OCI-LY7 (cell line): ENCODE measurements around the gene PEDS1. TPM values are rescaled to one million over a fixed set of nuclear protein-coding genes. Genes with fewer than 3 reads are reported as not detected.

Source experiments
- BruUV-seq: library from RNA; stranded (reverse); fragments of 400-500 nt; replicated peaks from 2 replicates; lab custom pipeline; 2021; lab: Mats Ljungman, UMichigan
- CTCF ChIA-PET: fragments of 300-600 bp; sonication (Branson Sonifier 250); formaldehyde crosslinking; loops from one replicate; lab custom pipeline; 2022; ENCODE audit warnings: antibody characterized with exemption; ENCODE audit not compliant: unreplicated experiment; lab: Charles Lee
- POLR2A ChIA-PET: fragments of 300-600 bp; sonication (Branson Sonifier 250); formaldehyde crosslinking; loops from one replicate; lab custom pipeline; 2022; ENCODE audit warnings: antibody characterized with exemption; lab: Charles Lee
- DNase-seq: peaks from one replicate; pipeline ENCODE4 v3.0.0-alpha.2; 2015; ENCODE audit warnings: low spot score
- H2AFZ ChIP-seq: fragments of 200-600 bp; sonication (generic), shearing (Covaris generic); 2 replicates; pipeline ENCODE4 v1.6.1; 2014; ENCODE audit warnings: mild to moderate bottlenecking, antibody characterized with exemption, low read length, moderate library complexity
- H3K27ac ChIP-seq: fragments of 200-600 bp; sonication (generic); 2 replicates; pipeline ENCODE4 v1.5.1; 2014; ENCODE audit warnings: mixed run types, low read depth, mild to moderate bottlenecking, moderate library complexity, low read length, inconsistent platforms; ENCODE audit not compliant: poor library complexity, severe bottlenecking
- H3K36me3 ChIP-seq: fragments of 200-600 bp; sonication (generic); 2 replicates; pipeline ENCODE4 v1.6.1; 2014; ENCODE audit warnings: mild to moderate bottlenecking, antibody characterized with exemption, low read length, moderate library complexity, mixed read lengths; ENCODE audit not compliant: insufficient read depth
- H3K4me1 ChIP-seq: fragments of 200-600 bp; sonication (generic); 2 replicates; pipeline ENCODE4 v1.5.1; 2014; ENCODE audit warnings: mild to moderate bottlenecking, low read length; ENCODE audit not compliant: insufficient read depth, poor library complexity, severe bottlenecking
- H3K4me2 ChIP-seq: fragments of 200-600 bp; sonication (generic); 2 replicates; pipeline ENCODE4 v1.6.1; 2014; ENCODE audit warnings: mild to moderate bottlenecking, low read length
- H3K4me3 ChIP-seq: fragments of 200-600 bp; sonication (generic); 2 replicates; pipeline ENCODE4 v1.5.1; 2014; ENCODE audit warnings: mild to moderate bottlenecking, low read depth, low read length; ENCODE audit not compliant: poor library complexity, severe bottlenecking
- H3K79me2 ChIP-seq: fragments of 200-600 bp; sonication (generic); 2 replicates; pipeline ENCODE4 v1.6.1; 2016; ENCODE audit warnings: low read depth, mild to moderate bottlenecking, low read length, moderate library complexity, mixed read lengths; ENCODE audit not compliant: insufficient read depth
- H3K9me2 ChIP-seq: fragments of 200-600 bp; sonication (generic); 2 replicates; pipeline ENCODE4 v1.6.1; 2016; ENCODE audit warnings: mild to moderate bottlenecking, low read length, mixed read lengths; ENCODE audit not compliant: insufficient read depth
- H3K9me3 ChIP-seq: fragments of 200-600 bp; sonication (generic); 2 replicates; pipeline ENCODE4 v1.6.1; 2014; ENCODE audit warnings: mild to moderate bottlenecking, mixed run types, low read length, mixed read lengths
- H4K20me1 ChIP-seq: fragments of 200-600 bp; sonication (generic); 2 replicates; pipeline ENCODE4 v1.6.1; 2014; ENCODE audit warnings: mild to moderate bottlenecking, antibody characterized with exemption, low read length, moderate library complexity, mixed read lengths; ENCODE audit not compliant: insufficient read depth
- EZH2phosphoT487 ChIP-seq: fragments of 200-600 bp; sonication (generic); IDR thresholded peaks from 2 replicates; pipeline ENCODE4 v1.6.1; 2018; ENCODE audit warnings: low read depth, borderline replicate concordance, mild to moderate bottlenecking, mixed run types, antibody characterized with exemption, low read length, moderate library complexity, mixed read lengths
- intact Hi-C: fragments of 100-400 bp; cut with micrococcal nuclease; formaldehyde crosslinking; loops from one replicate; pipeline ENCODE4 v1.10.0; 2022; ENCODE audit not compliant: unreplicated experiment
- total RNA-seq, 2 experiments: library from RNA; depleted of rRNA in 1 of 2; stranded (reverse); fragments of >200 nt in 1 of 2; shearing (Covaris generic) in 1 of 2; gene quantifications; 2 replicates each; pipeline ENCODE4 v1.2.3, GENCODE V29; 2014 to 2022
- TF ChIP-seq, protein P1 (sequence below): fragments of 200-600 bp; sonication (generic); conservative IDR thresholded peaks from 2 replicates; pipeline ENCODE4 v1.5.1; 2014; ENCODE audit warnings: mild to moderate bottlenecking, antibody characterized with exemption, low read length, moderate library complexity, mixed read lengths

PEDS1 gene
- total RNA-seq, 2 experiments from 2014 or later: 22.0 to 25.9 TPM

DNA sequence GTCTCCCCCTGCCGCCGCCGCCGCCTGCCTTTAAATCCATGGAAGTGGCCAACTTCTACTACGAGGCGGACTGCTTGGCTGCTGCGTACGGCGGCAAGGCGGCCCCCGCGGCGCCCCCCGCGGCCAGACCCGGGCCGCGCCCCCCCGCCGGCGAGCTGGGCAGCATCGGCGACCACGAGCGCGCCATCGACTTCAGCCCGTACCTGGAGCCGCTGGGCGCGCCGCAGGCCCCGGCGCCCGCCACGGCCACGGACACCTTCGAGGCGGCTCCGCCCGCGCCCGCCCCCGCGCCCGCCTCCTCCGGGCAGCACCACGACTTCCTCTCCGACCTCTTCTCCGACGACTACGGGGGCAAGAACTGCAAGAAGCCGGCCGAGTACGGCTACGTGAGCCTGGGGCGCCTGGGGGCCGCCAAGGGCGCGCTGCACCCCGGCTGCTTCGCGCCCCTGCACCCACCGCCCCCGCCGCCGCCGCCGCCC is 37.6 kb upstream of the PEDS1 start:
- peaks cover 17% of the 10 kb centered on the region for H3K79me2 ChIP-seq
- peak overlapping the region; percentile 97 for H3K4me3 ChIP-seq
- no peaks in the 10 kb centered on the region for H4K20me1 ChIP-seq
- H2AFZ ChIP-seq: peak overlapping the region; percentile 70
- peak overlapping the region; percentile 81 for H3K4me2 ChIP-seq
- no peaks in the 10 kb centered on the region for H3K9me3 ChIP-seq
- no TSS peak for BruUV-seq
- peak; percentile 76 for DNase-seq
- TF ChIP-seq EZH2phosphoT487: no peak
- TF ChIP-seq, protein P1, sequence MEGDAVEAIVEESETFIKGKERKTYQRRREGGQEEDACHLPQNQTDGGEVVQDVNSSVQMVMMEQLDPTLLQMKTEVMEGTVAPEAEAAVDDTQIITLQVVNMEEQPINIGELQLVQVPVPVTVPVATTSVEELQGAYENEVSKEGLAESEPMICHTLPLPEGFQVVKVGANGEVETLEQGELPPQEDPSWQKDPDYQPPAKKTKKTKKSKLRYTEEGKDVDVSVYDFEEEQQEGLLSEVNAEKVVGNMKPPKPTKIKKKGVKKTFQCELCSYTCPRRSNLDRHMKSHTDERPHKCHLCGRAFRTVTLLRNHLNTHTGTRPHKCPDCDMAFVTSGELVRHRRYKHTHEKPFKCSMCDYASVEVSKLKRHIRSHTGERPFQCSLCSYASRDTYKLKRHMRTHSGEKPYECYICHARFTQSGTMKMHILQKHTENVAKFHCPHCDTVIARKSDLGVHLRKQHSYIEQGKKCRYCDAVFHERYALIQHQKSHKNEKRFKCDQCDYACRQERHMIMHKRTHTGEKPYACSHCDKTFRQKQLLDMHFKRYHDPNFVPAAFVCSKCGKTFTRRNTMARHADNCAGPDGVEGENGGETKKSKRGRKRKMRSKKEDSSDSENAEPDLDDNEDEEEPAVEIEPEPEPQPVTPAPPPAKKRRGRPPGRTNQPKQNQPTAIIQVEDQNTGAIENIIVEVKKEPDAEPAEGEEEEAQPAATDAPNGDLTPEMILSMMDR: no peak
- no peaks in the 10 kb centered on the region for H3K9me2 ChIP-seq
- H3K27ac ChIP-seq: peak overlapping the region; percentile 95
- intact Hi-C loops: loop anchor here (5.0 kb wide), 3 partner anchors 96 to 541 kb away; partner anchors contain the start of gene PARD6B
- H3K36me3 ChIP-seq: no peaks in the 10 kb centered on the region
- CTCF ChIA-PET: no interaction called here
- POLR2A ChIA-PET: interaction anchor here (0.6 to 0.8 kb wide), 3 partner anchors 75 to 281 kb away, joined by 3 to 5 read pairs (median 3); no protein-coding TSS in a partner anchor
- H3K4me1 ChIP-seq: peaks cover 16% of the 10 kb centered on the region

DNA sequence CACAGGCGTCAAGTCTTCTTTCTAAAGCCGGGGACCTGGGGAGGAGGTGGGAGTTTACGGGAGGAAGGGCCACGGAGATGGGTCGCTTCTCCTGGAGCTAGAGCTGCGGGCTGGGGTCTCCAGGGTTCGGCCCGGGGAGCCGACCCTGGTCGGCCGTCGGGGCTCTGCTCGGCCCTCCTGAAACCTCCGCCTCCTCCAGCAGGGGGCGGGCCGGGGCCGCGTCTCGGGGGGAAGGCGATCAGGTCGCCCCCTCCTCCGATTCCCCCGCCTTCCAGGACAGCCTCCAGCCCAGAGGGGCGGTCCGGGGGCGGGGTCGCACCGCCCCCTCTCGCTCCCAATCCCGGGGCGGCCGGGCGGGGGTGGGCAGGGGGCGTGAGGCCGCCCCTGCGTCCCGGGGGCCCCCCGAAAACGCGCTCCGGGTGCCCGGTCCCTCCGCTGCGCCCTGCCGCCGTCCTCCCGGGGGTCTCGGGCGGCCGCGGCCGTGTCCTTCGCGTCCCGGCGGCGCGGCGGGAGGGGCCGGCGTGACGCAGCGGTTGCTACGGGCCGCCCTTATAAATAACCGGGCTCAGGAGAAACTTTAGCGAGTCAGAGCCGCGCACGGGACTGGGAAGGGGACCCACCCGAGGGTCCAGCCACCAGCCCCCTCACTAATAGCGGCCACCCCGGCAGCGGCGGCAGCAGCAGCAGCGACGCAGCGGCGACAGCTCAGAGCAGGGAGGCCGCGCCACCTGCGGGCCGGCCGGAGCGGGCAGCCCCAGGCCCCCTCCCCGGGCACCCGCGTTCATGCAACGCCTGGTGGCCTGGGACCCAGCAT is 36.9 kb upstream of the PEDS1 start, which contains the start of gene CEBPB:
Gene CEBPB, plus strand, starts transcription at position 580 of the 814 bp plus-strand sequence. Its CDS starts 204 bp downstream, at position 784.
- H3K79me2 ChIP-seq: peaks cover 17% of the 10 kb centered on the region
- no peaks in the 10 kb centered on the region for H3K36me3 ChIP-seq
- DNase-seq: peak; percentile 90
- H3K27ac ChIP-seq: peak within 1 kb of the TSS; percentile 95
- H2AFZ ChIP-seq: peak within 1 kb of the TSS; percentile 70
- TF ChIP-seq EZH2phosphoT487: no peak
- TF ChIP-seq, protein P1: peak; percentile 75
- H3K4me3 ChIP-seq: peak within 1 kb of the TSS; percentile 97
- no peaks in the 10 kb centered on the region for H4K20me1 ChIP-seq
- H3K9me2 ChIP-seq: no peaks in the 10 kb centered on the region
- peak within 1 kb of the TSS; percentile 81 for H3K4me2 ChIP-seq
- ChIA-PET CTCF (no interaction called here), POLR2A (interaction anchor here (0.6 to 0.8 kb wide), 3 partner anchors 75 to 282 kb away, joined by 3 to 5 read pairs (median 3); no protein-coding TSS in a partner anchor)
- H3K9me3 ChIP-seq: no peaks in the 10 kb centered on the region
- intact Hi-C loops: loop anchor here (1.0 to 5.0 kb wide), 5 partner anchors 97 to 542 kb away; partner anchors contain the start of gene PARD6B
- peaks cover 16% of the 10 kb centered on the region for H3K4me1 ChIP-seq
- no TSS peak for BruUV-seq
